Mucosa of descending colon (tissue), 3 donors: Measurements from ENCODE around the gene YBX2. TPM values are rescaled to one million over a fixed set of nuclear protein-coding genes. Genes with fewer than 3 reads are reported as not detected.
A peak's percentile ranks its signal among the peaks of the same experiment; 100 is the strongest.

Experiments used
- ATAC-seq: fragments of 200-7000 bp; cut with Tn5 transposase; one replicate; pipeline ENCODE4 v1.9.1; 2020; ENCODE audit warnings: mild to moderate bottlenecking, moderate library complexity
- DNase-seq, 3 donors: peaks; one replicate each; pipeline ENCODE4 v3.0.0-alpha.2; 2020
- H3K36me3 ChIP-seq: fragments of 200-600 bp; one replicate; pipeline ENCODE4 v1.8.0; 2021; ENCODE audit warnings: low read depth, mild to moderate bottlenecking
- H3K4me1 ChIP-seq: fragments of 200-600 bp; one replicate; pipeline ENCODE4 v1.8.0; 2021; ENCODE audit warnings: low read depth, mild to moderate bottlenecking
- H3K4me3 ChIP-seq: fragments of 200-600 bp; one replicate; pipeline ENCODE4 v1.8.0; 2021; ENCODE audit warnings: mild to moderate bottlenecking
- H3K9me3 ChIP-seq: fragments of 200-600 bp; one replicate; pipeline ENCODE4 v1.8.0; 2021; ENCODE audit warnings: mild to moderate bottlenecking
- intact Hi-C, 2 donors: fragments of 100-400 bp; cut with DNase I in 1 of 2; cut with micrococcal nuclease in 1 of 2; formaldehyde crosslinking; loops; one replicate each; pipeline versions ENCODE4 v1.11.0 to v1.11.1; 2022; cut with DNase I, micrococcal nuclease
- total RNA-seq, 3 donors: library from RNA; stranded (reverse); fragmentation: NEBNext Ultra II Directional in 2 of 3; extraction: Animal tissue kit (Norgen Biotek cat#: 25700) in 2 of 3; gene quantifications; one replicate each; pipeline versions ENCODE4 v1.2.1 to v1.2.4, GENCODE V29; 2021 to 2023
- TF ChIP-seq, protein P1 (sequence below): fragments of 200-600 bp; IDR thresholded peaks from one replicate; pipeline ENCODE4 v1.8.0; 2022; ENCODE audit warnings: antibody characterized with exemption, mild to moderate bottlenecking
- donor health status: DM: no; HTN: no; CAD: no; lungs with moderate emphysema.
- donor health status: DM: no; HTN: no; CAD: no.
- donor health status: DM: no; HTN: yes; CAD: no.

The YBX2 gene
- total RNA-seq, 3 donors from 2014 or later, result 17.9 to 71.4 (median 37.8) TPM

GRCh38 chr17:7329997-7330637 is 35.7 kb upstream of the YBX2 start:
- DNase-seq (peak; percentile 78 to 87 (median 85)), ATAC-seq (peak; percentile 66)
- intact Hi-C loops, result no loop called here
- Histone ChIP-seq H3K4me1 (peaks cover 12% of the 10 kb centered on the region), H3K4me3 (peak overlapping the region; percentile 75), H3K36me3 (peaks cover 3% of the 10 kb centered on the region), H3K9me3 (no peaks in the 10 kb centered on the region)
- TF ChIP-seq, protein P1, sequence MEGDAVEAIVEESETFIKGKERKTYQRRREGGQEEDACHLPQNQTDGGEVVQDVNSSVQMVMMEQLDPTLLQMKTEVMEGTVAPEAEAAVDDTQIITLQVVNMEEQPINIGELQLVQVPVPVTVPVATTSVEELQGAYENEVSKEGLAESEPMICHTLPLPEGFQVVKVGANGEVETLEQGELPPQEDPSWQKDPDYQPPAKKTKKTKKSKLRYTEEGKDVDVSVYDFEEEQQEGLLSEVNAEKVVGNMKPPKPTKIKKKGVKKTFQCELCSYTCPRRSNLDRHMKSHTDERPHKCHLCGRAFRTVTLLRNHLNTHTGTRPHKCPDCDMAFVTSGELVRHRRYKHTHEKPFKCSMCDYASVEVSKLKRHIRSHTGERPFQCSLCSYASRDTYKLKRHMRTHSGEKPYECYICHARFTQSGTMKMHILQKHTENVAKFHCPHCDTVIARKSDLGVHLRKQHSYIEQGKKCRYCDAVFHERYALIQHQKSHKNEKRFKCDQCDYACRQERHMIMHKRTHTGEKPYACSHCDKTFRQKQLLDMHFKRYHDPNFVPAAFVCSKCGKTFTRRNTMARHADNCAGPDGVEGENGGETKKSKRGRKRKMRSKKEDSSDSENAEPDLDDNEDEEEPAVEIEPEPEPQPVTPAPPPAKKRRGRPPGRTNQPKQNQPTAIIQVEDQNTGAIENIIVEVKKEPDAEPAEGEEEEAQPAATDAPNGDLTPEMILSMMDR, result no peak

GRCh38 chr17:7329374-7329996 is 35.0 kb upstream of the YBX2 start:
- Histone ChIP-seq H3K4me1 (peaks cover 12% of the 10 kb centered on the region), H3K9me3 (no peaks in the 10 kb centered on the region), H3K4me3 (peak overlapping the region; percentile 75), H3K36me3 (peaks cover 3% of the 10 kb centered on the region)
- DNase-seq (peak; percentile 98 to 100 (median 99)), ATAC-seq (peak; percentile 93)
- TF ChIP-seq, protein P1, result no peak
- intact Hi-C loops, result no loop called here

DNA sequence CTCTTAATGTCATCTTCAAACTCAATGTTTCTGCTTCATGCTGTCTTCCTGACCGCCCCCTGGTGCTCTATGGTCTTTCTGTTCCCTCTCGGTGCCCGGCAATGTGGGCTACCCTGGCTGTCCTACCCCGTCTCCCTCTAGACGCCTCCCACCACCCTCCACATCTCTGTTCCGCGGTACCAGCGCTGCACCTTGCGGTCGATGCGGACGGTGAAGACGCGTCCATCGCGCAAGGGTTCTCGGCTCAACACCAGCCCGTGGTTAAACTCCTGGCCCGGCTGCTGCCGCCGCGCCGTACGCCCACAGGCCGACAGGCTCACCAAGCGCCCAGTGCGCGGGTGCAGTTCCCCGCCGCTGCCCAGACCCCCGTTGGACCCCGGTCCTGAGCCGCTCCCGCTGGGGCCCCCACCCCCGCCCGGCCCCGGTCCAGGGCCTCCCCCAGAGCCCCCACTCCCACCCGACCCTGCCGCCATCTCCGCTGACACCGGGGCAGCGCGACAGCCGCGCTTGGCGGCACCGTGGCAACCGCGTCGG is 34.5 kb upstream of the YBX2 start, which contains the start of gene NEURL4:
Gene NEURL4 (minus strand): TSS at position 496 of the 534 bp plus-strand sequence. CDS start 23 bp downstream, at position 473.
- Histone ChIP-seq H3K9me3 (no peaks in the 10 kb centered on the region), H3K36me3 (peaks cover 3% of the 10 kb centered on the region), H3K4me3 (peak within 1 kb of the TSS; percentile 75), H3K4me1 (peaks cover 12% of the 10 kb centered on the region)
- ATAC-seq (peak; percentile 26), DNase-seq (peak in 1 of 3 donors; percentile 40)
- intact Hi-C loops, result no loop called here
- TF ChIP-seq, protein P1, result no peak

- intact Hi-C loops, result no loop called here
- DNase-seq (no peak), ATAC-seq (no peak)
- peaks cover 3% of the 10 kb centered on the region for H3K36me3 ChIP-seq
- H3K4me1 ChIP-seq, result peaks cover 12% of the 10 kb centered on the region
- no peak overlapping the region for H3K4me3 ChIP-seq
- TF ChIP-seq, protein P1, result no peak
- H3K9me3 ChIP-seq, result no peaks in the 10 kb centered on the region
These were observed 33.6 kb upstream of the YBX2 start for GRCh38 chr17:7328009-7328408.

- ATAC-seq (no peak), DNase-seq (no peak)
- TF ChIP-seq, protein P1, result no peak
- intact Hi-C loops, result no loop called here
- H3K36me3 ChIP-seq, result peaks cover 7% of the 10 kb centered on the region
- no peak overlapping the region for H3K4me3 ChIP-seq
- H3K9me3 ChIP-seq, result no peaks in the 10 kb centered on the region
- peaks cover 12% of the 10 kb centered on the region for H3K4me1 ChIP-seq
These were observed 33.1 kb upstream of the YBX2 start for GRCh38 chr17:7327501-7327900.
